HFF-Myc (cell line): ENCODE data around the gene MYH10.

Source experiments
- DNase-seq: peaks from one replicate; pipeline ENCODE4 v3.0.0-alpha.2; 2011; ENCODE audit warnings: low read depth; ENCODE audit errors: extremely low read depth
- H3K4me3 ChIP-seq: replicated peaks from 2 replicates; pipeline ENCODE4 v1.5.1; 2011; ENCODE audit warnings: low read depth, mild to moderate bottlenecking, control low read depth, low read length
- TF ChIP-seq, protein P1 (sequence below): IDR thresholded peaks from 2 replicates; pipeline ENCODE4 v1.5.1; 2012; ENCODE audit warnings: mild to moderate bottlenecking, low read depth, low read length, control low read depth; ENCODE audit errors: missing control alignments

Gene MYH10

DNA sequence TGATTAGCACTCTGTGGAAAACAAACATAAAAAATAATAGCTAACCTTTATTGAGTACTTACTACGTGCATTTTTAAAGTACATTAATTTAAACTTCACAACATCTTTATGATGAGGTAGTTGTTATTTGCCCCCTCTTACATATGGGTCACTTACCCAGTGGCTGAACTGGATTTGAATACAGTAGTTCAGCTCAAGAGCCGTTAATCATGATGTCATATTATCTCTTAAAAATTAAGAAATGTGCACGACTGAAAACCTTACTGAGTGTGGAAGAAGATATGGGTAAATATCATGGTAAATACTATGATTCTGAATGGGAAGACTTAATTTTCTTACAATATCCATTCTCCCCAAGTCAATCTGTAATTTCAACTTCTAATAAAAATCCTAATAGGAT is 177.2 kb downstream of the MYH10 start:
- DNase-seq = no peak
- no peak overlapping the region for H3K4me3 ChIP-seq

GRCh38 chr17:8451933-8452614 is 178.5 kb downstream of the MYH10 start:
- H3K4me3 ChIP-seq = no peak overlapping the region
- TF ChIP-seq, protein P1, sequence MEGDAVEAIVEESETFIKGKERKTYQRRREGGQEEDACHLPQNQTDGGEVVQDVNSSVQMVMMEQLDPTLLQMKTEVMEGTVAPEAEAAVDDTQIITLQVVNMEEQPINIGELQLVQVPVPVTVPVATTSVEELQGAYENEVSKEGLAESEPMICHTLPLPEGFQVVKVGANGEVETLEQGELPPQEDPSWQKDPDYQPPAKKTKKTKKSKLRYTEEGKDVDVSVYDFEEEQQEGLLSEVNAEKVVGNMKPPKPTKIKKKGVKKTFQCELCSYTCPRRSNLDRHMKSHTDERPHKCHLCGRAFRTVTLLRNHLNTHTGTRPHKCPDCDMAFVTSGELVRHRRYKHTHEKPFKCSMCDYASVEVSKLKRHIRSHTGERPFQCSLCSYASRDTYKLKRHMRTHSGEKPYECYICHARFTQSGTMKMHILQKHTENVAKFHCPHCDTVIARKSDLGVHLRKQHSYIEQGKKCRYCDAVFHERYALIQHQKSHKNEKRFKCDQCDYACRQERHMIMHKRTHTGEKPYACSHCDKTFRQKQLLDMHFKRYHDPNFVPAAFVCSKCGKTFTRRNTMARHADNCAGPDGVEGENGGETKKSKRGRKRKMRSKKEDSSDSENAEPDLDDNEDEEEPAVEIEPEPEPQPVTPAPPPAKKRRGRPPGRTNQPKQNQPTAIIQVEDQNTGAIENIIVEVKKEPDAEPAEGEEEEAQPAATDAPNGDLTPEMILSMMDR = no peak
- no peak for DNase-seq

More for the DNA sequence above, 177.2 kb downstream of the MYH10 start:
- TF ChIP-seq, protein P1 = no peak

DNA sequence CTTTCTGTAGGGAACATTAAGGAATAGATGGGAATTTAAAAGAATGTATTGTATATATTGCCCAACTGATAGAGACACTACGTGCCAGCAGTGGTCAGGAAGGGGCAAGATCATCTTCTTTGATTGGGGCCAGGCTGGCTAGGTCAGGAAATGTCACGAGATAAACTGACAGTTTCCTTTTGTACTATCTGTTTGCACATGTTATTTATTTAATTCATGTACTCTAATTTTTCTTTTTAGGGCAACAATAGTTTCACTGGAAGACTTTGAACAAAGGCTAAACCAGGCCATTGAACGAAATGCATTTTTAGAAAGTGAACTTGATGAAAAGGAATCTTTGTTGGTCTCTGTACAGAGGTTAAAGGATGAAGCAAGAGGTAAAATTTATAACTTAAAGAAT is 182.2 kb downstream of the MYH10 start:
- no peak for DNase-seq
- no peak overlapping the region for H3K4me3 ChIP-seq
- TF ChIP-seq, protein P1 = no peak

GRCh38 chr17:8447799-8448198 is 182.7 kb downstream of the MYH10 start:
- TF ChIP-seq, protein P1 = no peak
- no peak for DNase-seq
- no peak overlapping the region for H3K4me3 ChIP-seq

DNA sequence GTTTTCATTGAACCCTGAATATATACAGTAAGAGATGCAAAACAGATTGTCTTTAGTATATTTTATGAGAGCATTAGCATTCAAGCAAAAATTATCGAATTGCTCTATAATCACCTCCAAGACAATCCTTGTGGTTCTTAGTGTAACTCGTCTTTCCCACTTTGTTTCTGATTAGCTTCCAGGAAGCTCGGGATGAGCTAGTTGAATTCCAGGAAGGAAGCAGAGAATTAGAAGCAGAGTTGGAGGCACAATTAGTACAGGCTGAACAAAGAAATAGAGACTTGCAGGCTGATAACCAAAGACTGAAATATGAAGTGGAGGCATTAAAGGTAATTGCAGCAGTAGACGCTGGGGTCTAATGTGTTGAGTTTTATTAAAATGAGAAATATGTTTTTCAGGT is 185.0 kb downstream of the MYH10 start:
- H3K4me3 ChIP-seq = no peak overlapping the region
- TF ChIP-seq, protein P1 = no peak
- DNase-seq = no peak

DNA sequence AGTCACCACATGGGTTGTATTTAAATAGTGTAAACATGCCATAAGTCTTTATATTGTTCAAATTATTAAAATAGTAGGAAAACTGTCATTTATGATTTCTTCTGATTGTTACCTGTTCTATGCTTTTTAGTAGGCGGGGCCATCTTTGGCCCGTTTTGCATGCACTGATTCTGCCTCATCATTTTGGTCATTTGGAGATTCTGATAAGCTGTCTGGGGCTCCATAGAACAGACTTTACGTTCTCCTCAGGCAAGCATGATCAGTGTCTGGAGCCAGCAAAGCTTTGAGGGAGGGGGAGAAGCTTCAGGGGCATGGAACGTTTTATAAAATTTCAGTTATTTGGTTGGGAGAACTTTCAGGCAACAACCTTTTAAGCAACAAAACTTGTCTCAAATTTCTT is 186.0 kb downstream of the MYH10 start:
- no peak overlapping the region for H3K4me3 ChIP-seq
- TF ChIP-seq, protein P1 = no peak

DNA sequence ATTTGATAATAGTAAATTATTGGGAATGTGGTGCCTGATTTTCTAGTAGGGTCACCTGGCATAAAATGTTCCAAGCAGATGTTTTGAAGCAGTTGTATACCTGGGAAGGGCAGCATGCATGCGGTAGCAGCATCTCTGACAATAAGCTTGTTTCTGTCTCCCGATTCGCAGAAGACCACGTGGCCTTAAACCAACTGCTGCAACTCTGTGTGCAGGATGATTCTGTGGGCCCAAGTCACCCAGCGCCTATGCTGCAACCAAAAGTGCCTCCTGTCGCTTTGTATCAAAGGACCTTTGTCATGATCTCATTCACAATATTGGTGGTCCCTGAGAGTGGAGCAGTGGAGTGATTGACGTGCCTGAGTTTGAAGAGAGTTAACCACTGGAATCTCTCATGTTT is 186.8 kb downstream of the MYH10 start:
- H3K4me3 ChIP-seq = no peak overlapping the region
- DNase-seq = no peak
- TF ChIP-seq, protein P1 = no peak

More for the DNA sequence above, 186.0 kb downstream of the MYH10 start:
- no peak for DNase-seq
